ENCODE measurements around the gene MYADML2. TPM values are rescaled to one million over a fixed set of nuclear protein-coding genes. Genes with fewer than 3 reads are reported as not detected.

MYADML2 gene
- total and polyA plus RNA-seq, 2 of the 8 experiments (the other 6 are each of a cell fraction or from before 2014, with no cell fraction given): 0.26 to 0.47 TPM

GRCh38 chr17:81905993-81906392 lies 41.0 kb downstream of the MYADML2 start:
- Histone ChIP-seq H3K27ac (ENCODE audit: low read depth, low read length) (no peak overlapping the region), H3K23ac (ENCODE audit: insufficient read length) (no peak overlapping the region), H3K79me2 (ENCODE audit: control insufficient read depth in 1 of 2, insufficient read depth in 2 of 2, low read length in 2 of 2) (no peaks in the 10 kb centered on the region), H2BK20ac (ENCODE audit: low read length) (no peak overlapping the region), H3K56ac (replicated peaks; ENCODE audit: insufficient read length, low read depth, low read length) (no peak overlapping the region), H4K91ac (replicated peaks; ENCODE audit: insufficient read length, low read length) (no peak overlapping the region), H2BK12ac (ENCODE audit: low read depth, low read length) (no peak overlapping the region), H2AK5ac (ENCODE audit: low read depth, low read length) (no peak overlapping the region), H3K4me2 (ENCODE audit: insufficient read depth in 1 of 2, low read depth in 2 of 2, low read length in 2 of 2) (no peak overlapping the region), H3K79me1 (ENCODE audit: low read depth, low read length) (peaks cover 2% of the 10 kb centered on the region; the same call in 1 of the 2 replicates), H3K18ac (ENCODE audit: extremely low read depth, low read length) (no peak overlapping the region), H2BK15ac (ENCODE audit: low read length) (no peak overlapping the region), H2AFZ (ENCODE audit: low read length) (no peak overlapping the region), H3K23me2 (ENCODE audit: low read depth, low read length) (peaks cover 12% of the 10 kb centered on the region; the same call in 1 of the 2 replicates), H4K20me1 (replicated peaks in 1 of 2; ENCODE audit: control insufficient read depth in 1 of 2, insufficient read depth in 2 of 2, low read length in 2 of 2) (peaks cover 4 to 19% of the 10 kb centered on the region in 2 experiments), H4K5ac (ENCODE audit: insufficient read length, low read depth, low read length) (no peak overlapping the region), H3K36me3 (ENCODE audit: control insufficient read depth in 2 of 4, insufficient read depth in 4 of 4, low read length in 3 of 4) (no peaks in the 10 kb centered on the region; a peak in 3 of 8 replicates), H3K4me3 (ENCODE audit: extremely low read depth in 1 of 4, insufficient read depth in 2 of 4, low read depth in 3 of 4, low read length in 4 of 4) (no peak overlapping the region), H4K8ac (ENCODE audit: extremely low read depth, insufficient read depth, low read length) (no peak overlapping the region), H3K4ac (replicated peaks; ENCODE audit: insufficient read length, low read depth, low read length) (no peak overlapping the region), H3K9ac (replicated peaks in 1 of 4; ENCODE audit: extremely low read depth in 1 of 4, low read depth in 3 of 4, low read length in 3 of 4) (no peak overlapping the region), H2BK120ac (replicated peaks; ENCODE audit: low read depth, low read length) (no peak overlapping the region), H3K14ac (ENCODE audit: insufficient read length) (no peak overlapping the region), H3K27me3 (replicated peaks in 1 of 4; ENCODE audit: control insufficient read depth in 3 of 4, extremely low read depth in 1 of 4, insufficient read depth in 3 of 4, low read length in 3 of 4) (peaks cover 0 to 25% (median 14%) of the 10 kb centered on the region in 4 experiments; a peak in 5 of 7 replicates), H2BK5ac (ENCODE audit: low read depth, low read length) (no peak overlapping the region), H3K4me1 (replicated peaks in 1 of 4; ENCODE audit: control insufficient read depth in 3 of 4, insufficient read depth in 4 of 4, low read length in 3 of 4) (peaks cover 0 to 15% (median 8%) of the 10 kb centered on the region in 4 experiments; a peak in 4 of 7 replicates), H3K9me3 (ENCODE audit: insufficient read depth in 2 of 2, low read depth in 1 of 2, low read length in 1 of 2) (no peaks in the 10 kb centered on the region)
- WGBS, 2 experiments (ENCODE audit: extremely low coverage in 1 of 2, insufficient coverage in 1 of 2, insufficient read length in 1 of 2, insufficient replicate concordance in 2 of 2, low coverage in 1 of 2, low lambda C conversion rate in 2 of 2, missing lambda C conversion rate in 1 of 2): 81% methylated on average over 5 of the region's 10 CpGs; no CpG with 5 or more reads in 1 of the 2 experiments
- FAIRE-seq (no peak), DNase-seq (ENCODE audit: low read depth in 1 of 2, low spot score in 2 of 2) (no peak)
- CTCF ChIA-PET (ENCODE audit: partially characterized antibody): interaction anchor here (0.6 to 1.6 kb wide), 7 partner anchors 10 to 164 kb away, joined by 3 to 7 read pairs (median 4); no protein-coding TSS in a partner anchor
- POLR2A ChIA-PET (ENCODE audit: partially characterized antibody): interaction anchor here (0.7 to 2.0 kb wide), 6 partner anchors 9 to 26 kb away, joined by 3 to 11 read pairs (median 4); partner anchors contain the start of gene ANAPC11
- TF ChIP-seq SRF (IDR thresholded peaks at IDR 0.05; ENCODE audit: low read depth, low read length): no peak
- no peak for TF ChIP-seq POLR2AphosphoS5 (IDR thresholded peaks at IDR 0.05; ENCODE audit: low read depth, low read length)
- no peak for TF ChIP-seq RBBP5 (IDR thresholded peaks at IDR 0.05; ENCODE audit: borderline replicate concordance, low read depth, low read length)
- no peak for TF ChIP-seq MAX (IDR thresholded peaks at IDR 0.05)
- TF ChIP-seq CBX8 (IDR thresholded peaks at IDR 0.05; ENCODE audit: borderline replicate concordance, low read depth, low read length): no peak
- TF ChIP-seq BCL11A (IDR thresholded peaks at IDR 0.05; ENCODE audit: low read depth in 2 of 2, low read length in 2 of 2): no peak
- TF ChIP-seq NANOG (IDR thresholded peaks at IDR 0.05; ENCODE audit: insufficient read depth, low read depth, low read length, poor library complexity, severe bottlenecking): no peak
- no peak for TF ChIP-seq SIRT6 (IDR thresholded peaks at IDR 0.05; ENCODE audit: low read length)
- TF ChIP-seq BRCA1 (IDR thresholded peaks at IDR 0.05; ENCODE audit: low read depth, low read length): no peak
- no peak for TF ChIP-seq RXRA (IDR thresholded peaks at IDR 0.05; ENCODE audit: insufficient read depth, low read depth, low read length)
- no peak for TF ChIP-seq POU5F1 (IDR thresholded peaks at IDR 0.05; ENCODE audit: low read depth, low read length)
- TF ChIP-seq SIX5 (IDR thresholded peaks at IDR 0.05; ENCODE audit: low read depth, low read length): no peak
- TF ChIP-seq SP4 (IDR thresholded peaks at IDR 0.05; ENCODE audit: low read length): no peak
- no peak for TF ChIP-seq TEAD4 (IDR thresholded peaks at IDR 0.05; ENCODE audit: low read depth, low read length)
